GM19467 (cell line): Measurements from ENCODE around the gene ZNF10.
A peak's percentile ranks its signal among the peaks of the same experiment; 100 is the strongest.

Experiments
- ATAC-seq: cut with Tn5 transposase; IDR thresholded peaks from one replicate; pipeline ENCODE4 v1.9.1; 2021; ENCODE audit warnings: mild to moderate bottlenecking, moderate library complexity; ENCODE audit not compliant: unreplicated experiment

ZNF10 gene

DNA sequence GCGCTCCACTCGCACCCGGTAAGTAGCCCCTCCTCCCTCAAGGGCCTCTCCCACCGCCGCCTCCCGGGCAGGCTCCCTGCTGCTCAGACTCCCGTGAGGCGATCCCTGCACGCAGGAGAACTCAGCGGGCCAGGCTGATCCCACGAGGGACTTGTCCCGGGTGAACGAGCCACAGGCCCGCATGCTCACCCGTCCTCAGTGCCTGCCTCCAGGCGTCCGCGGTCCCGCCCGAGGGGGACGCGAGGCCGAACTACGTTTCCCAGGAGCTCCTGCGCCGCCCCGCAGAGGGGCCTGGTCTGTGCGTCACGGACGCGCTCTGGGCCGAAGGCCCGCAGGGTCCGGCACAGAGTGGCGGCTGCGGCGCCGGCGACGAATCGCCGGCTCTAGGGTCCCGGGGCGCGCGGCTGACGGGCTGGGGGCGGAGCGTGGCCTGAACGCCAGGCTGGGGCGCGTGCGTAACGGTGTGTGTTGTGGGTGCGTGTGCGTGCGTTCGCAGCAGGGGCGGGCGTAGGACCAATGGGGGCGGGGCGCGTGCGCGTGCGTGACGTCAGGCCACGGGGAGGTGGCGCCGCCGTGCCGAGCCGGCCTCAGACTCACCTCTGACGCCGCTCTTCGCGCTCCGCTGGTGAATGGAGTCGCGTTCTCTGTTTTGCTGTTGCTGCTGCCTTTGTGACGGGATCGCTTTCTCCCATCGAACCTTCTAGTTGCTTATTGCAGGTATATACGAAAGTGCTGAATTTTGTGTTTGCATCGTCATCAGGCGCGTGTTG is at the start of gene ZNF10, which contains the start of gene ZNF891:
Gene ZNF10 (plus strand): TSS at position 590 of the 770 bp plus-strand sequence. CDS start 13,866 bp downstream, outside the sequence.
Gene ZNF891 (minus strand): TSS at position 237 of the 770 bp plus-strand sequence. CDS start 8,356 bp downstream, outside the sequence.
- peak; percentile 96 for ATAC-seq

DNA sequence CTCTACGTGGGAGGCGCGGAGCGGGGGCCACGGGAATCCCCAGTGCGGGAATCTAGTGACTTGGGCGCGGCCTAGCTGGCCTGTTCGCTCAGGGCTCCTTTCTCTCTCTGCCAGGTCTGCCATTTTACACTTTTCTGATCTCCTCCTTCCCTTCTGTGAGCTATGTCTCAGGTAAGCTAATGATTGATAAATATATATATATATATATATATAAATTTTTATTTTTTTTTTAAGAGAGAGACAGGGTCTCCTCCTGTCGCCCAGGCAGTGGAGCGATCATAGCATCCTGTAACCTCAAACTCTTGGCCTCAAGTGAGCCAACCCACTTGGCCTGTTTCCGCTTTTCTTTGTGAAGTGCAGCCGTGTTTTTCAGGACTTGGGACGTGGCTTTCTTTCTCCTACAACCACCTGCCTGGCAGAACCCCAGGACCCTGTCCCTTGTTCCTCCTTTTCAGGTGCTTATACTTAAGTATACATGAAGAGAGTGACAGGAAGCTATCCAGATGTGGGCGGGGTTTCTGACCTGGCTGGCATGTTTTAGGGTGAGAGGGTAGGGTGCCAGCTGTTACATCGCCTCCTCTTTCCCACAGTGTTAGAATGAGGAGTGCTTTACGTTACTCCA is 49.2 kb upstream of the ZNF10 start:
- ATAC-seq = no peak

DNA sequence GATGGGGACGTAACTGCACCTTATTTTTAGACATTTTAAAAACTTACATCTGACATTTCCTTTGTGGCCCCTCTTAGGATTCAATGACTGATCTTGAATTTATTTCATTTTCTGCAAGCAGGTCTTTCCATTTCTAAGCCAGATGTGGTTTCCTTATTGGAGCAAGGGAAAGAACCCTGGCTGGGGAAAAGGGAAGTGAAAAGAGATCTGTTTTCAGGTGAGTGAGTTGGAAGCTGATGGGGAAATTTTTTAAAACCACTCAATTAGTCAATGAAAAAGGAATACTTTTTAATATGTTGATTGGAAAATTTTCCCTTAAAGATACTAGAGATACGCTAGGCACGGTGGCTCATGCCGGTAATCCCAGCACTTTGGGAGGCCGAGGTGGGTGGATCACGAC is 47.1 kb upstream of the ZNF10 start:
- no peak for ATAC-seq

DNA sequence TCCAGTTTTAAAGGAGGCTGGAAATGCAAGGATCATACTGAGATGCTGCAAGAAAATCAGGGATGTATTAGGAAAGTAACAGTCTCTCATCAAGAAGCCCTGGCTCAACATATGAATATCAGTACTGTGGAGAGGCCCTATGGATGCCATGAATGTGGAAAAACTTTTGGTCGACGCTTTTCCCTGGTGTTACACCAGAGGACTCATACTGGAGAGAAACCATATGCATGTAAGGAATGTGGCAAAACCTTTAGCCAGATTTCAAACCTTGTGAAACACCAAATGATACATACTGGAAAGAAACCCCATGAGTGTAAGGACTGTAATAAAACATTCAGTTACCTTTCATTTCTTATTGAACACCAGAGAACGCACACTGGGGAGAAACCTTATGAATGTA is 24.8 kb upstream of the ZNF10 start:
- no peak for ATAC-seq

DNA sequence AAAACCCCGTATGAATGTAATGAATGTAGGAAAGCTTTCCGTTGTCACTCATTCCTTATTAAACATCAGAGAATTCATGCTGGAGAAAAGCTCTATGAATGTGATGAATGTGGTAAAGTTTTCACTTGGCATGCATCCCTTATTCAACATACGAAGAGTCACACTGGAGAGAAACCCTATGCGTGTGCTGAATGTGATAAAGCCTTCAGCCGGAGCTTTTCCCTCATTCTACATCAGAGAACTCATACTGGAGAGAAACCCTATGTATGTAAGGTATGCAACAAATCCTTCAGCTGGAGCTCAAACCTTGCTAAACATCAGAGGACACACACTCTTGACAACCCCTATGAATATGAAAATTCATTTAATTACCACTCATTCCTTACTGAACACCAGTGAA is 24.2 kb upstream of the ZNF10 start:
- ATAC-seq = no peak

DNA sequence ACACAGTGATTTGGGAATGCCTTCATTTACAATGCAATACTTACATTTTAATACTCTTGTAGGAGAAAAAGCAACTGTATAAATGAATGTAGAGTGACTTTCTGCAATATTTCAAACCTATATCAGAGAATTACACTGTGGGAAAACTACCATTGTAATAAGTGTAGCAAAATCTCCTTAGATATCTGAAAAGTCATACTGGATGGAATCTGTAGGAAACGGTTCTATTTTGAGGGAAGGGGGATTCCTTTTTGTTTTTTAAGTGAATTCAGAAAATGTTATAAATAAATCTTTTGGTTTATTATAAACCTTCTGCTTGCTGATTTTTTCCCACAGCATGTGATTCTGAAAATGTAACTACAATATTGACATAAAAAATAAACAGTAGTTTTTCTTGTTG is 23.3 kb upstream of the ZNF10 start:
- ATAC-seq = no peak

DNA sequence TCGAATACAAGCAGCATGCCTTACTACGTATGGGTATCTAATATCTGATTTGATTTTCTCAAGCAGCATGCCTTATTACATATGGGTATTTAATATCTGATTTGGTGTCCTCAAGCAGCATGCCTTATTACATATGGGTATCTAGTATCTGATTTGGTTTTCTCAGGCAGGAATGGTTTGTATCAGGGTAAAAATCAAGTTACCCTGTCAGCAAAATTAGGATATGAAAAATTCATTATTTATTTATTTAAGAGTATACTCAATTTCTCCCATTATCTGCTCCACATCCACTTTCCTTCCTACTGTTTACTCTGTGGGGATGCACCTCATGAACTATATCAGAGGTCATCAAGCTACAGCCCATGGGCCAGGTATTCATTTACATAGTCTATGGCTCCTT is 22.3 kb upstream of the ZNF10 start:
- no peak for ATAC-seq

DNA sequence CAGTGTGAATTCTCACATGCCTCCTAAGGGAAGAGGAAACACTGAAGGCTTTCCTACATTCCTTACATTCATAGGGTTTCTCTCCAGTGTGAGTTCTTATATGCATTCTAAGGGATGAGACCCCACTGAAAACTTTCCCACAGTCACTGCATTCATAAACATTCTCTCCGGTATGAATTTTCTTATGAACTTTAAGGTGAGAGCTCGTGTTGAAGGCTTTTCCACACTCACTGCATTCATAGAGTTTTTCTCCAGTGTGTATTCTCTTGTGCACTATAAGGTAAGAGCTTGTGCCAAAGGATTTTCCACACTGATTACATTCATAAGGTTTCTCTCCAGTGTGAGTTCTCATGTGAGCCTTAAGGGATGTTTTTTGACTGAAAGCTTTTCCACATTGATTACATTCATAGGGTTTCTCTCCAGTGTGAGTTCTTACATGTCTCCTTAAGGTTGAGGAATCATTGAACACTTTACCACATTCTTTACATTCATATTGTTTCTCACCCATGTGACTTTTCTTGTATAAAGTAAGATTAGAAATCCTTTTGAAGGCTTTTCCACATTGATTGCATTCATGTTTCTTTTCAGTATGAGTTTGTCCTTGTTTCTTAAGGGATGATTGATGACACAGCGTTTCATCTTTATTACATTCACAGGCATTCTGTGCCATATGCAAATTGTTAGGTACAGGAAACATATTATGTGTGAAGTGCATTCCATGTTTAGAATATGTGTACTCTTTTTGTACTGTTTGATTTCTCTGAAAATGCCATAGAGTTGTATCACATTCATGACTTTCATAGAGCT is 9.8 kb upstream of the ZNF10 start:
- ATAC-seq = no peak

DNA sequence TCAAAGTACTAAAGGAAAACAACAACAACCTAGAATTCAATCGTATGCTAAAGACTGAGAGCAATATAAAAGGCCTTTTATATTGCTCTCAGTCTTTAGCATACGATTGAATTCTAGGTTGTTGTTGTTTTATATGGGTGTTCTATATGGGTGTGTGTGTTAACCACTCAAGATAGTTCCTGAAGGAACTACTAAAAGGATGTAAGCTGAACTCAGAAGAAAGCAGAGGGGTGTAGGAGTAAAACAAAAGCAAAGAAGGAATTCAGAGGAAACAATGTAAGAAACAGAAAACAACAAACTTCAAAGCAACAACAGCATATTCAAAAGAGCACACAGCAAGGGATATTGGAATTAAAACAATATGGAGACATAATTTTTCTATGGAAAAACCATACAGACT is 5.8 kb upstream of the ZNF10 start:
- ATAC-seq = no peak

DNA sequence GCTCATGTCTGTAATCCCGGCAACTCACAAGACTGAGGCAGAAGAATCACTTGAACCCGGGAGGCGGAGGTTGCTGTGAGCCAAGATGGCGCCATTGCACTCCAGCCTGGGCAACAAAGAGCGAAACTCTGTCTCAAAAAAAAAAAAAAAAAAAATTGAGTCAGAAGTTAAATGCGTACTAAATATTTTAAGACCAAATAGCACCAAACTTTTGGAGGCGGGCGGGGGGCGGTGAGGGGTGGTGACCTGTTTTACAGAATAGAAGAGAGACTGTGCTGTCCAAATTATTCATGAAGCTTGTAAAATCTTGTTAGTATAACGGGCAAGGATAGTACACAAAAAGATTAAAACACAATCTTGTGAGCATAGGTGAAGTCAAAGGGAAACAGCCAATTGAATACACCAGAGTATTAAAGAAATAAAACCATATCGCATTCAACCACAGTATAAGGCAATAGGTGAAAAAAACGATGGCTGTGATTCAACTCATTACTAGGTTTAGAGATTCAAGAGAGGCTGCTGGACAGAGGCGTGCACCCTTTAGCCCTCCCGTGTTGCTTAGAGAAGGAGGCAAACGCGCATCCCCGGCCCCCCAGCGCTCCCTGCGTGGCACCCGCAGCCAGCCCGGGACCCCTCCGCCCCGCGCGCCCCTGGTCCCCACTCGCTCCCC is 924 bp upstream of the ZNF10 start:
- no peak for ATAC-seq

DNA sequence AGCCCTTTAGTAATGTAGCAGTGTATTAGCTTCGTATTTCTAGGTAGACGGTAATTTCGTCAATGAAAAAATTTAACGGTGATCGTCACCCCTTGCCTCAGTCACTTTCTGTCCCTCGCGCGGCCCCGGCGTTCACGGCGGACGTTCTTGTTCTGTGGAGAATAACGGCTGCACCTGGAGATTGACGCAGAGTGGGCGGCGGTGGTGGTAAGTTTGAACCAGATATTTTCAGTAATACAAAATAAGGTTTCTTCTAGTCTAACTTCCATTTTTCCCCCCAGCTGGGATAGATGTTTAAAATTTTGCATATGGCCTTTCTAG is 341 bp downstream of the ZNF10 start:
- ATAC-seq = peak; percentile 4

DNA sequence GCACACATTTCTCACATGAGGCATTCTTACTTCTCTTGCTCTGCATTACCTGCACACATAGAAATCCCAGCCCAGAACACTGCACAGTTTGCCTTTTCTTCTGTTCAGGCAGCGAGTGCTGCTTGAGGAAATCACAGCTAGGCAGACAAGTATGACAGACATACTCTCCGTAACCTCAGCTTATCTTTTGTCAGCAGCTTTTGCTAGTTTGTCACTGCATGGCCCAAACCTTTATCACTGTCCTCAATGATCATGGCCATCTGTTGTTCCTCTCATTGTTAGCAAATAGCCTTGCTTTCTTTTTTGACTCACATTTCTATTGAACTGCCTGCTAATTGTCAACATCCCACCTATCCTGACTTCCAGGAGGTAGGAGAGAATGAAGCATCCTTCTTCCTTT is 5.3 kb downstream of the ZNF10 start:
- ATAC-seq = no peak

DNA sequence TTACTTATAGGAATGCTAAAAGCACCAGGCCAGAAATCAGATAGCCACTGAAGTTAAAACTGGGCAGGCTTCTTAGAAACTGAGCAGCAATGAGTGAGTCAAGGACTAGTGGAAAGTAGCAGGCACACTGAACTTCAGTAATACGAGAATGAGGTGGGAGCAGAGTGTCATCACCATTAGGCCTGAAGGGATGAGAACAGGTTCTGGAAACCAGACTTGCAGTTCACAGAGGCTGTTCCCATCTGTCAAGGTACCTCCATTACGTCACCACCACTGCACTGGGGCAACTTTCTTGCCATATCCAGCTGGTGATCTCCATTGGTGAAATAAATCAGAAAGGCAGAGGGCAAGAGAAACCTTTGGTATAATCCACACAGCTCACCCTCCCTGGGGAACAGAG is 15.6 kb downstream of the ZNF10 start:
- no peak for ATAC-seq

DNA sequence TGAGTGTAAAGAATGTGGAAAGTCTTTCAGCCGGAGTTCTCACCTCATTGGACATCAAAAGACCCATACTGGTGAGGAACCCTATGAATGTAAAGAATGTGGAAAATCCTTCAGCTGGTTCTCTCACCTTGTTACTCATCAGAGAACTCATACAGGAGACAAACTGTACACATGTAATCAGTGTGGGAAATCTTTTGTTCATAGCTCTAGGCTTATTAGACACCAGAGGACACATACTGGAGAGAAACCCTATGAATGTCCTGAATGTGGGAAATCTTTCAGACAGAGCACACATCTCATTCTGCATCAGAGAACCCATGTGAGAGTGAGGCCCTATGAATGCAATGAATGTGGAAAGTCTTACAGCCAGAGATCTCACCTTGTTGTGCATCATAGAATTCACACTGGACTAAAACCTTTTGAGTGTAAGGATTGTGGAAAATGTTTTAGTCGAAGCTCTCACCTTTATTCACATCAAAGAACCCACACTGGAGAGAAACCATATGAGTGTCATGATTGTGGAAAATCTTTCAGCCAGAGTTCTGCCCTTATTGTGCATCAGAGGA is 25.8 kb downstream of the ZNF10 start:
- no peak for ATAC-seq

DNA sequence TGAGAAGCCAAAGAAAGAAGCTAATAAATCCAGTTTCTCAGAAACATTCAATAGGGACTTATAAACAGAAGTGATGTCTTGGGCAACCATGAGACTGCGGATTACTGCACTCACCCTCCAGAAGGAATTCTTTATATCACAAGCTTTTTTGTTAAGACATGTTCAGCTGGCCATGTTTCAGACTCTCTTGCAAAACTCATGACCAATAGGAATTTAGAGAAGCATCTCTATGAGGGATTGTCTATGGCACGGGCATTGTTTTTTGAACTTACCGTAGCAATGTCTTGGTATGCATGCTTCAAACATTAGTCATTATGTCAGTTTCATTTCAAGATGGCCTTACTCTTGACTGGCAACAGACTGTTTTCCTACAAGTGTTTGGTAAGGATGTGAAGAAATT is 35.3 kb downstream of the ZNF10 start:
- no peak for ATAC-seq

DNA sequence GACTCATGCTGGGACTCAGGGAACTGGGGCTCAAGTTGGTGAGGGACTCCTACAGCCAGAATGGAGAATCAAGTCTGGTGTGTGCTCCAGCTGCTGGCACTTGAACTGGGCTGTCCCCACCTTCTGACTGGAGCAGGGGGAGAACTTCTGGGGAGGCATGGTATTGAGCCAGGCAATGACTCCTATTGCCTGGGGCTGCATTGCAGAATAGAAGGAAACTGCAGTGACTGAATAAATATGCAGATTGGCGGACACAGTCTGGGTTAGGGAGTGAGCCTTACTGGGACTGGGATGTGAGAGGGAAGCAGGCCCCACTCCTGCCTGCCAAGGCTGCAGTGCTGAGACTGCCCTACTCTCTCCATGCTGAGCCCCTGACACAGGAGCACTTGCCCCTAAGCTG is 42.1 kb downstream of the ZNF10 start:
- no peak for ATAC-seq

DNA sequence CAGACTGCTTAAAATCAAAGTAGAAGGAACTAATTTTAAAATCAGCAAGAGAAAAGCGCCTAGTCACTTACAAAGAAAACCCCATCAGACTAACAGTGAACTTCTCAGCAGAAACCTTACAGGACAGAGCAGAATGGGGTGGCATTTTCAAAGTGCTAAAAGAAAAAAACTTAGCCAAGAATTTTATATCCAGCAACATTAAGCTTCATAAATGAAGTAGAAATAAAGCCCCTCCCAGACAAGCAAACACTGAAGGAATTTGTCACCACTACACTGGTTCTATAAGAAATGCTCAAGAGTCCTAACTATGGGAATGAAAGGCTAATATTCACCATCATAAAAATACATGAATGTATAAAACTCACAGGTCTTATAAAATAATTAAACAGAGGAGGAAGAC is 44.5 kb downstream of the ZNF10 start:
- ATAC-seq = no peak

DNA sequence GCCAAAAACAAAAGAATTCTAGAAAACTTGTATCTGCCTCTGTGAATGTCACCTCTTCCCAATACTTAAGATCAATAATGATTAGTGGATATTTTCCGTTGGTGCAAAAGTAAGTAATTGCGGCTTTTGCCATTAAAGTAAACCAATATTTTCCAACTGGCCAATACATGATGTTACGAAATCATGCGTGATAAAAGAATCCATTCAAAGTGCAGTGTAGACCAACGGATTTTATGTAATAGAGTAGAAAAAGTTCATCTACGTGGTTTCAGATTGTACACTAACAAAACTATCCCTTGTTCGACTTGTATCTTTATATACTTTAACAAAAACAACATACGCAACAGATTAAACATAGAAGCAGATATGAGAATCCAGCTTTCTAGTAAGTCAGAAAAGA is 50.2 kb downstream of the ZNF10 start:
- ATAC-seq = no peak

DNA sequence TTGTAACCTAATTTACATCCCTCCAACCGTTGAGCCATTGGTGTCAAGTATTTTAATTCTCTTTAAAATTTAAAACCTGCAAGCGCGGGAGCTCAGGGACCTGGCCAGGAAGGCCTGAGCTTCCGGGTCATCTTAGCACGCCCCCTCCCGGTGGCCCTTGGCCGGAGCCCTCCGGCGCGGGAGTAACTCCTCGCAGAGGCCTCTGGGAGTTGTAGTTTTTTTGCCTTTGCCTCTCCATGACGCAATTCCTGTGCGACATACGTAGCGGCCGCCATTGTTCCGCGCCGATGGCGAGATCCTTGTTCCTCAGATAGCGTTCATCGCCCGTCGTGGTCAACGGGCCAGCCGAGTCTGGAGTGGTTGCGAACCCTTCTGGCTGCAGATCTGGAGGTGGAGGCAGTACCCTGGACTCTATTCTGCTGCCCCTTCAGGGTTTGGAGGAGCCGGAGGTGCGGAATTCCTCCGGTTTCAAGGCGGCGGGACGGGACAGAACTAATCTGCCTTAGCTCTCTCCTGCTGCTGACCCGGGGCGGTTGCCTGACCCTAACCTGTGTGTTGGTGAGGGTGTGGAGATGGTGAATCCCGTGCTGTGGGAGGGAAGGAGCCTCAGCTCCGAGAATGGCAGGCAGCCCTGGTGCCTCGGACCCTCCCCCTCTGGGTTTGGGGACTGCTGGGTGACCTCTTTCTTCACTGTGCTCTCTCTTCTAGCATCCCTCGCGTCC is 51.0 kb downstream of the ZNF10 start, which contains the start of gene ZNF268:
Gene ZNF268 (plus strand): TSS at position 258 of the 722 bp plus-strand sequence. CDS start 503 bp downstream, outside the sequence.
- ATAC-seq = peak; percentile 92

DNA sequence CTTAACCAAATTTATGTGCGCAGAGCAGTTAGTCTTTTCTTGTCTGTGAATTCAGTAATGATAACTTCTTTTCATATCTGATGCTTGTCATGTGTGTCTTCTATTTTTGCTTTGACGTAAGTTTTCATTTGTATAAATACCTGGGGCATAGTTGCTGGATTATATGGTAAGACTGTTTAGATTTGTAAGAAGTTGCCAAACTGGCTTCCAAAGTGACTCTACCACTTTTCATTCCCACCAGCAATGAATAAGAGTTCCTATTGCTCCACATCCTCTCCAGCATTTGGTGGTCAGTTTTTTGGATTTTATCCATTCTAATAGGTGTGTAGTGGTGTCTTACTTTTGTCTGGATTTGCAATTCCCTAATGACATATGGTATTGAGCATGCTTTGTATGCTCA is 59.7 kb downstream of the ZNF10 start:
- no peak for ATAC-seq
